ENCODE measurements around the gene SLC9A5. TPM values are rescaled to one million over a fixed set of nuclear protein-coding genes. Genes with fewer than 3 reads are reported as not detected.

SLC9A5 gene
- total RNA-seq, 2 donors from 2014 or later = 3.5 to 15.7 TPM

DNA sequence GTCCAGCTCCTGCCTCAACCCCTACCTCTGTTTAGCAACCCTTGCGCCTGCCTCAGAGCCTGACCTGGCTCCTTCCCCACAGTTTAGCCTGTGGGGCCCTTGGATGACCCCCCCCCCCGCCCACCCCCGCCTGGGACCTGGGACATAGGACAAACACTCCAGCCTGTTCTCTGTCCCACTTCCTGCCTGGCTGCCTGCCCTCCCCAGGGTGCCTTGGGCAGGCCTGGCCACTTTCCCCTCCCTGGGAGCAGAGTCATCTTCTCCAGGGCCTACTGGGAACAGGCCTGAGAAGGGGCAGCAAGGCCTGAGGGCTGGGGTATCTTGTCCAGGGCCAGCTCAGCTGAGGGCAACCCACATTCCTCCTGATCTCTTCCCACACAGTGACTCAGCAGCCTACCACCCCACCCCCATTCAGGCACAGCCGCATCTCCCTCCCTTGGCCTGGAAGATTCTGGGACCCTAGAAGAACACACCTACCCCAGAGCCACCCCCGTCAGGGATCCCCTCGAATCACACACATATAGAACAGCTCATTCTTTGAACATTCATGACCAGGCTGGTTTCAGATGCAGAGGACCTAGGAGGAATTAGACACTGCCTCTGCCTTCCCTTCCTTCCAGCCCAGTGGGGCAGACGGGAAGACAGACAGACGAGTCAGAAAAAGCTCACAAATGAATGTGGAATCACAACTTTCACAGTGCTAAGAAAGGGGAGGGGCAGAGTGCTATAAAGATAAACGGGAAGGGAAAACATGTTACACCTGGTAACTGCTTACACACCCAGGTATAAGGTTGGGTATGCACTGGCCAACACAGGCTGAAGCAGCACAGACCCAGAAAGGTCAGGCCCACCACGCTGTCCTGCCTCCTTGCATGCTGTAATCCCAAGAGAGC, 7.5 kb upstream of the SLC9A5 start:
- Mint-ChIP-seq H3K9me3 (no peaks in the 10 kb centered on the region), H3K27ac (peak overlapping the region; percentile 89), H3K4me1 (peaks cover 24% of the 10 kb centered on the region), H3K36me3 (ENCODE audit: low read depth) (peaks cover 78% of the 10 kb centered on the region), H3K4me3 (peak overlapping the region; percentile 42), H3K27me3 (no peaks in the 10 kb centered on the region)
- no peak for ATAC-seq (replicated peaks)

DNA sequence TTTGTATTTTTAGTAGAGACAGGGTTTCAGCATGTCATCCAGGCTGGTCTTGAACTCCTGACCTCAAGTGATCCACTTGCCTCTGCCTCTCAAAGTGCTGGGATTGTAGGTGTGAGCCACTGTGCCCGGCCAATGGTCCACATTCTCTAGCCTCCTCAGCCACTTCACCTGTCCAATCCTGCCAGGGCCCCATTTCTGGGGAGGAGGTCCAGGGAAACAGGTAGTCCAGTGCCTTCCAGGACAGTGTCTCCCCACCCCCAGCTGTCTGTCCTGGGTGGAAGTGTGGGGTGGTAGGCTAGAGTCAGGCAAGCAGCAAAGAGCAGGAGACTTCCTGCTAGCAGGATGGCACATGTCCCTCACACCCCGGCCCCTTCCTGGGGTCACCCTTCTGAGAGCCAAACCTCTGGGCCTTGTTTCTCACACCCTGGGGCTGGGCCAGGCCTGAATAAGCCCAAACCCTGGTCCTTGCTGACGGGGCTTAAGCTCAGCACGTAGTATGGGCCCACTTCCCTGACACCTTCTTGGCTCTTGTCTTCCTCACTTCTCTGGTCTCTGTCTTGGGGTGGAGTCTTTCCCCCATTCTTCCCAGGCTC, 6.5 kb upstream of the SLC9A5 start:
- Mint-ChIP-seq H3K4me3 (peak overlapping the region; percentile 52), H3K27ac (peak overlapping the region; percentile 90)

DNA sequence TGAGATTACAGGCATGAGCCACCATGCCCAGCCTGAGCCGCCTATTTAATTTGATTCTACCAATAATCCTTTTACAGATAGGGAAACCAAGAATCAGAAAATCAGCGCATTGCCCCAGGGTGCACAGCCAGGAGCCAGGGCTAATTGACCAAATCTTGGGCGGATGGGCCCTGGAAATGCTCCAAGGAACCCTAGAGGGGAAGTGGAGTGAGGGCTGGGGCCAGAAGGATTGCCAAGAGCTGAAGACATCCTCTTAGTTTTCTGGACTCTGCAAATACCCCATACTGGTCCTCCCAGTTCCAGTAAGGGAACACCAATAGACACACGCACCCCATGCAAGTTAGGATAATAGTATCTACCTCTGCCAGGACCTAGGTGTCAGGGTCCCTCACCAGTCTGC, 5.3 kb upstream of the SLC9A5 start:
- no peaks in the 10 kb centered on the region for H3K9me3 Mint-ChIP-seq
- ATAC-seq (replicated peaks) = no peak
- peak overlapping the region; percentile 99 for H3K4me3 Mint-ChIP-seq
- peaks cover 63% of the 10 kb centered on the region for H3K36me3 Mint-ChIP-seq (ENCODE audit: low read depth)
- H3K27ac Mint-ChIP-seq = peak overlapping the region; percentile 94
- H3K27me3 Mint-ChIP-seq = no peaks in the 10 kb centered on the region
- peaks cover 33% of the 10 kb centered on the region for H3K4me1 Mint-ChIP-seq

More for the DNA sequence above, 6.5 kb upstream of the SLC9A5 start:
- H3K27me3 Mint-ChIP-seq = no peaks in the 10 kb centered on the region
- no peaks in the 10 kb centered on the region for H3K9me3 Mint-ChIP-seq
- H3K4me1 Mint-ChIP-seq = peaks cover 22% of the 10 kb centered on the region
- ATAC-seq (replicated peaks) = no peak
- peaks cover 69% of the 10 kb centered on the region for H3K36me3 Mint-ChIP-seq (ENCODE audit: low read depth)

DNA sequence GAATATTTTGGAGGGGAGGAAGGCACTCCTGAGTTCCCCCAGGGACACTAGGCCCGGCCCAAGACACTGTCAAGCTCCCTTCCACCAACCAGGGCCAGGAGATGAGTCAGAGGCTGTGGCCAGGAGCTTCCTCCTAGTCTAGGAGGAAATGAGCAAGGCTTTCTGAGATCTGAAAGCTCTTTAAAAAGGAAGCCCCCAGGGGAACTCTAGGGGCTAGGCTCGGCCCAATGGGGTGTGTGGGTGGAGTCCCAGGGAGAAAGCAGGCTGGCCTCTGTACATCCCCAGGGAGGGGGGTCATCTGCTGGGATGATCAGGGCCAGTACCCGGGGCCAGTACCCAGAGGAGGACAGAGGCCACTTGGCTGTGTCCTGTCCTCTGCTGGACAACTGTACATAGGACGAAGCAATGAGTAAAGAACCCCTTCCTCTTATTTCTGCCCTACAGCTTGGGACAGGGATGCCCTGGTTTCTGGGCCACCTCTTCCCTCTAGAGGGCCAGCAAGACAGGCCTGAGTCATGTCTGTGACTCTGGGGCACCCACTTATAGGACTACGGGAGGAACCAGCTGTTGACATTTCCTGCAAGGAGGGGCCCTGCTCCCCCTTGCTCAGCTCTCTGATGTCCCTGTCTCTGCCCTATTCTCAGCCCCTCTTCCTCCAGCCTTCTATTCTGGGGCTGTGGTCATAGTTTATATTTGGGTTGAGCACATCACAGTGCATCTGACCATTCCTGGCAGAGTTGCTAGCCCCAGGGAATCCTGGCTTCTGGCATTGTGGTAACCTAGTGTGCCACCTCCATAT, 4.2 kb upstream of the SLC9A5 start:
- H3K27me3 Mint-ChIP-seq = no peaks in the 10 kb centered on the region
- peak; percentile 70 for ATAC-seq (replicated peaks)
- H3K27ac Mint-ChIP-seq = peak overlapping the region; percentile 94
- H3K4me1 Mint-ChIP-seq = peaks cover 36% of the 10 kb centered on the region
- H3K36me3 Mint-ChIP-seq (ENCODE audit: low read depth) = peaks cover 52% of the 10 kb centered on the region
- H3K4me3 Mint-ChIP-seq = peak overlapping the region; percentile 99
- H3K9me3 Mint-ChIP-seq = no peaks in the 10 kb centered on the region

DNA sequence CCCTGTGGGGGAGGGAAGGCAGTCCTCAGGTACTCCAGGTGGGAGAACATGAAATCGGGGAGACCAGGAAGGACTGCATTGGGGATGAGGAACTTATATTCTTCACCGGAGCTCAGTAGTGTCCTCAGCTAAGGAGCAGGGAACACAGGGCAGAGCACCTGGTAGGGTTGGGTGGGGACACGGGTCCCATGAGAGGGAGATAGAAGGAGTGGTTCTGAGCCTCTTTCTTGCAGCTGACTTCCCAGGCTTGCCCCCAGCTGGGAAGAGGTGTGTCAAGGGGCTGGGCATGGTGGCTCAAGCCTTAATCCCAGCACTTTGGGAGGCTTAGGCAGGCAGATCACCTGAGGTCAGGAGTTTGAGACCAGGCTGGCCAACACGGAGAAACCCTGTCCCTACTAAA, 3.6 kb upstream of the SLC9A5 start:
- Mint-ChIP-seq H3K4me1 (peaks cover 42% of the 10 kb centered on the region), H3K36me3 (ENCODE audit: low read depth) (peaks cover 46% of the 10 kb centered on the region), H3K9me3 (no peaks in the 10 kb centered on the region), H3K27ac (peak overlapping the region; percentile 94), H3K27me3 (peaks cover 3% of the 10 kb centered on the region), H3K4me3 (peak overlapping the region; percentile 99)
- no peak for ATAC-seq (replicated peaks)

DNA sequence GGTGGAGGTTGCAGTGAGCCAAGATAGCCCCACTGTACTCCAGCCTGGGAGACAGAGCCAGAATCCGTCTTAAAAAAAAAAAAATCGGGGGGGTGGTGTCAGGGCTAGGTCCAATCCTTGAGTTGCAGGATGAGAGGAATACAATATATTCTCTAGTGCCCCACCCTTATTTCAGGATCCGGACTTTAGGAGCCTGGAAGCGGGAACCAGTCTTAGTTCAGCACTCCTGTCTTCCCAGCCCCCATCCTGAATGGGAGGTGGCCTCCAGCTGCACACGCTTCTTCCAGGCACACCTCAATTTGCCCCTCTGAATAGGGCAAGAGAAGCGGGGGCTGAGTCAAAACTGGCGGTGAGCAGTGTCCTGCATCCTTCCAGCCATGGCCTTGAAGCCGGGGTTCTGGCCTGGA, 3.1 kb upstream of the SLC9A5 start:
- H3K4me1 Mint-ChIP-seq = peaks cover 42% of the 10 kb centered on the region
- H3K27me3 Mint-ChIP-seq = peaks cover 3% of the 10 kb centered on the region
- peaks cover 41% of the 10 kb centered on the region for H3K36me3 Mint-ChIP-seq (ENCODE audit: low read depth)
- H3K27ac Mint-ChIP-seq = peak overlapping the region; percentile 94
- no peaks in the 10 kb centered on the region for H3K9me3 Mint-ChIP-seq
- peak overlapping the region; percentile 99 for H3K4me3 Mint-ChIP-seq
- no peak for ATAC-seq (replicated peaks)

DNA sequence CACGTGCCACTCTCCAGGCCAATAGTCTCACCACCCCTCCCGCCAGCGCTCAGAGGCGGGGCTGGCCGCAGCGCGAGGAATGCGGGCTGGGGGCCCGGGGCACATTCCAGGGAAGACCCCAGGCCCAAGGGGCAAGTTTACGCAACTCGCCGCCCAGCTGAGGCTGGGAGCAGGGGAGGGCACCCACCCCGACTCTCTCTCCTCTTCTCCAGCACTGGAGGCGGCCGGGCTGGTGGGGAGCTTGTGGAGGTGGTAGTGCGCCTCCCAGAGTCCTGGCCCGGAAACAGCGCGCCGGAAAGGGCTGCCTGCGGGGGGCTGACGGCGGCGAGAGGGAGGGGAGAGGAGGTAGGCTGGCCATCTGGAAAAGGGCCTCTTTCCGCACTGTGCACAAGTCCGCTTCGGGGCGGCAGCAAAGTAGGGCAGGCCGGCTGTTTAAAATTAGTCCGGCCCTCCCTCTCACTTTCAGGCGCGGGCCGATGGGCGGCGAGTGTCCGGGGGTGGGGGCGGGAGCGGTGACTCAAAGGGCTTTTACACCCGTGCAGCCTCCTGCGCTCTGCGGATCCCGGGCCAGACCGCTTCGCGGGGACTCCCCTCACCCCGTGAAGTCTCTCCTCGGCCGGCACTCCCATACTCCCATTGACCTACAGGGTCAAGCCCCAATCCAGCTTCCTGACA, 2.6 kb upstream of the SLC9A5 start:
- Mint-ChIP-seq H3K4me1 (peaks cover 40% of the 10 kb centered on the region), H3K27ac (peak overlapping the region; percentile 94), H3K27me3 (peaks cover 3% of the 10 kb centered on the region)

DNA sequence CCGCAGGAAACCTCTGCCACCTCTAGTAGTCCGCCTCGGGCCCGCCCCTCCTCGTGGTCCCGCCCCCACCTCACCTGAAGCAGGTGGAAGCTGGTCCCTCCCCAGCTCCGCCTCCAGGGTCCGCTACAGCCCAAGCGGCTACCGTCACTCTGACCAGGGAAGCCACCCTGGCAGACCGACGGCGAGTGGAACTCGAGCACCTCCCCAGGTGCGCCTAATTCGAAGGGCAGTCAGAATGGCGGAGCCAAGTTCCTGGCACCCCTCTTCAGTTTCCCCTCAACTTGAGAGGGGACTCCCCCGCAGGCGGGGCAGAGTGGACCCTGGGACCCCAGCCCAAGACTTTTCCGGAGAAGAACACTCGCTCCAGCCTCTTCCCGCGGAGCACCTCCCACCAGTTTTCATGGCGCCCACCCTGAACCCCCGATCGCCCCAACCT, 2.0 kb upstream of the SLC9A5 start:
- Mint-ChIP-seq H3K27ac (peak overlapping the region; percentile 94), H3K9me3 (no peaks in the 10 kb centered on the region), H3K4me1 (peaks cover 35% of the 10 kb centered on the region), H3K27me3 (peaks cover 3% of the 10 kb centered on the region), H3K4me3 (peak overlapping the region; percentile 99), H3K36me3 (ENCODE audit: low read depth) (peaks cover 31% of the 10 kb centered on the region)
- peak; percentile 11 for ATAC-seq (replicated peaks)

More for the DNA sequence above, 2.6 kb upstream of the SLC9A5 start:
- ATAC-seq (replicated peaks) = peak; percentile 38
- peak overlapping the region; percentile 99 for H3K4me3 Mint-ChIP-seq
- H3K9me3 Mint-ChIP-seq = no peaks in the 10 kb centered on the region
- peaks cover 37% of the 10 kb centered on the region for H3K36me3 Mint-ChIP-seq (ENCODE audit: low read depth)

DNA sequence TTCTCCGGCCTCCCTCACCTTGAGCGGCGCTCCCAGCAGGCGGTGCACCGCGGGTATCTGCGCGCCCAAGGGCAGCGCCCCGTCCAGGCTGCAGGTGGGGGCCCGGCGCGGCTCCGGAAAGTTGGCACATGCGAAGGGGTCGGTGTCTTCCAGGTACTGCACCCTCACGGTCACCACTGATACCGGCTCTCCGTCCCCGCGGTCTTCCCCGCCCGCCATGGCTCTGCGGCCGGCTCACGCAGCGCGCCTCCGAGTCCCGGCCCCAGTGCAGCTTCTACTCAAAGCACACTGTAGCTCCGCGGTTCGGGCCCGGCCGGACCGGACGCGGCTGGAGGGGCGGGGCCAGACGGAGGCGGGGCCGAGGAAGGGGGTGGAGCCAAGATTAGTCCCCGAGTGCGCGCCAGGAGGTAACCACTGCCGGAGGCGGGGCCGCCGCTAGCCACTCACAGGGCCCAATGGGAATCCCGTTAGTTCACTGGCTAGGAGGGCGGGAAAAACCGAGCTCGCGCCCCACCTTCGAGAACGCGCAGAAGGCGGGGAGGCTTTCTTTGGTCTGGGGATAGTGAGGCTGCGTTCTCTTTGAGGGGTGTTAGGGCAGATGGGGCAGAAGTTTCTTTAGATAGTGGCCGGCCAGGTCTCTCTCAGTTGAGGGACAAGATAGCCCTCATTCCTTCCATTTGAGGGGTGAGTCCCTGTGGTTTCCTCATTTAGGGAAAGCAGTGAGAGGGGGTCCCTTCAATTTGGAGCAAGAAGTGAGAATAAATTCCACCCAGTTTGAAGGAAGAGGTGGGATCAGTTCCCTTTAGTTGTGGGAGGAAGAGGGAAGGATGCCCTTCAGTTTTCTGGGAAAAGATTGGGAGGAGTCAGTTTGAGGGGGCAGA, 1.3 kb upstream of the SLC9A5 start, which contains the start of gene FHOD1:
Gene FHOD1 (minus strand): TSS at position 290 of the 881 bp plus-strand sequence. CDS start 71 bp downstream, at position 219.
- H3K4me1 Mint-ChIP-seq = peaks cover 33% of the 10 kb centered on the region

DNA sequence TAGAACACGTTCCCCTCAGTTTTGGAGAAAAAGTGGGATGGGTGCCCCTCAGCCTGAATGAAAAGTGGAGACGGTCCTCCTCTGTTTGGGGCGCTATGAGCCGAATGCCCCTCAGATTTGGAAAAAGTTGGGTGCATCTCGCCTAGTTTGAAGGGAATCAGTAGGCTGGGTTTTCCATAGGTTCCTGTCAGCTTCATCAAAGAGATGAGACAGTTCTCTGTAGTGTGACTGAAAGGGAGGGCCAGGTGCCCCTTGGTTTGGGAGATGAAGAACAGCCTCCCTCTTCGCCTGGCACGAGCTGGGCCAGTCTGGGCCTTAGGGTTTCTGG, 742 bp upstream of the SLC9A5 start:
- Mint-ChIP-seq H3K27me3 (peaks cover 3% of the 10 kb centered on the region), H3K36me3 (ENCODE audit: low read depth) (peaks cover 25% of the 10 kb centered on the region), H3K9me3 (no peaks in the 10 kb centered on the region), H3K4me3 (peak overlapping the region; percentile 99), H3K27ac (peak overlapping the region; percentile 94), H3K4me1 (peaks cover 30% of the 10 kb centered on the region)
- no peak for ATAC-seq (replicated peaks)

More for the DNA sequence above, 1.3 kb upstream of the SLC9A5 start, which contains the start of gene FHOD1:
- Mint-ChIP-seq H3K4me3 (peak within 1 kb of the TSS; percentile 99), H3K36me3 (ENCODE audit: low read depth) (peaks cover 29% of the 10 kb centered on the region), H3K27ac (peak within 1 kb of the TSS; percentile 94), H3K9me3 (no peaks in the 10 kb centered on the region), H3K27me3 (peaks cover 3% of the 10 kb centered on the region)
- ATAC-seq (replicated peaks) = peak; percentile 71

DNA sequence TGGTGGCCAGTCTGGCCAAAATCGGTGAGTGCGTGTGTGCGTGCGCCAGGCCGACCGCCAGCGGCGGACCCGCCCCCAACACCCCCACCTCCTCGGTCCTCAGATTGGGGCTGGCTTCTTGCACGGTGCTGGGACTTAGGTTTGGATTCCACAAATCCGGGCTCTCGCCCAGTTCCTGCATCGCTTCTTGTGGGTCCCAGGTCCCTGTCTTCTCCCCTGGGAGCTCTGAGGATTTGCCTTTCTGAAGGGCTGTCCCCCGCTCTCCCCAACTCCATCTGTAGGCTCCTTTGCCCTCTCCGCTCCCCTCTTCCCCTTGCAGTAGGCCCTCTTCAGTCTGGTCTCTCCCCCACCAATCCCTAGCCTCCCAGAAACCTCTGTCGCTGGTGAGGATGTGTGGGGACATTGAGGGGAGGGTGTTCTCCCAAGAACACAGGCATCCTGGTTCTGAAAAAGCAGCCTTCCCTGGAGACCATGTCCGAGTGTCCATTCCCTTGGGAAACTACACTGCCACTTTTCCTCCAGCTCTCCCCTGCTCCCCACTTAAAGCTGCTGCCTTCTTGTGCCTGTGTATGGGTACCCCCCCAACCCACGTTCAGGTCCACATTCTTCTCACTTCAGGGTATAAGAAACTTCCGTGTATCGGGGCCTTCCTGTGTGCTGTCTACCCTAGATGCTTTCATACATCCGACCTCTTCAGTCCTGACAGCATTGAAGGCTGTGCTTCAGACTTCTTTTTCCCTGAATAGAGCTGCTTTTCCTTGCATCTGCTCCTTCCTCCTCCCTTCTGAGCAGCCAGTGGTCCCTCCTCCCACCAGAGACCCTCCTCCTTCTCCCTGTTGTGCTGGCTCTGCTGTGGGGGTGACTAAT, 632 bp downstream of the SLC9A5 start:
- Mint-ChIP-seq H3K36me3 (ENCODE audit: low read depth) (peaks cover 23% of the 10 kb centered on the region), H3K4me1 (peaks cover 28% of the 10 kb centered on the region), H3K4me3 (peak overlapping the region; percentile 99), H3K27ac (peak overlapping the region; percentile 94), H3K27me3 (peaks cover 3% of the 10 kb centered on the region), H3K9me3 (no peaks in the 10 kb centered on the region)
- no peak for ATAC-seq (replicated peaks)

DNA sequence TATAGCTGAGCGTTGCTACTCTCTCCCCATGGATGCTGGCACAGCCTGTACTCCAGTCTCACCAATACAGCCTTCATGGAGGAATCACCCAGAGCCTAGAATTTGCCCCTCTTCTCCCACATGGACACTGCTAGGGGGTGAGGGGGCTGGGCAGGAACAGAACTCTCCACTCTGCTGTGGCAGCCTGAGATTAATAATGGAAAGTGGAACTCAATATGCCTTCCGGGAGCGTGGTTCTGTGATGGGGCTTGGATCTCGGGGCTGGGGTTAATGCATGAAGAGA, 1.2 kb downstream of the SLC9A5 start:
- Mint-ChIP-seq H3K9me3 (no peaks in the 10 kb centered on the region), H3K36me3 (ENCODE audit: low read depth) (peaks cover 17% of the 10 kb centered on the region), H3K4me1 (peaks cover 23% of the 10 kb centered on the region), H3K27me3 (peaks cover 3% of the 10 kb centered on the region), H3K27ac (no peak overlapping the region), H3K4me3 (peak overlapping the region; percentile 99)
- no peak for ATAC-seq (replicated peaks)
